Fibroblast of pulmonary artery (primary cell): ENCODE measurements around the gene PTK7.

ENCODE experiments used
- DNase-seq: peaks from one replicate; pipeline ENCODE4 v3.0.0-alpha.2; 2010; ENCODE audit warnings: low read depth
- H3K4me3 ChIP-seq: replicated peaks from 2 replicates; pipeline ENCODE4 v1.5.1; 2011; ENCODE audit warnings: low read depth, mild to moderate bottlenecking, control low read depth, low read length, moderate library complexity
- TF ChIP-seq, protein P1 (sequence below): IDR thresholded peaks from 2 replicates; pipeline ENCODE4 v1.5.1; 2011; ENCODE audit warnings: mild to moderate bottlenecking, control low read depth, low read length, inconsistent platforms; ENCODE audit errors: missing control alignments

PTK7 gene

DNA sequence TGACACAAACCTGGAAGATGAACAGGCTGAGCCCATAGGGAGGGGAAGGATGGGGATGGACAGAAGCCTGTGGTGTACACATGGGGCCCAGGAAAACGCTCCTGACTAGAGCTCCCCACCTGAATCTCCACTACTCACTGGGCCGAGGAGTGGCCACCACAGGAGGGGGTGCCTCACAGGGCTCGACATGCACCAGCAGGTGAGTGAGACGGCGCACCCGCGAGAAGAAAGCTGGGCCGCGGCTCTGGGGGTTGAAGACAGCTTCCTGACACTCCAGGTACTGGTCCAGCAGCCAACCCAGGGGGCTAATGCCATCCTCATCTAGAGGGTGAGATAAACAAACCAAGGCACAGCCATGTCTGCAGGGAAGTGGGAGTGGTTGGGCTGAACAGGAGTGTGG lies 32.8 kb upstream of the PTK7 start:
- DNase-seq = no peak
- no peak overlapping the region for H3K4me3 ChIP-seq
- TF ChIP-seq, protein P1, sequence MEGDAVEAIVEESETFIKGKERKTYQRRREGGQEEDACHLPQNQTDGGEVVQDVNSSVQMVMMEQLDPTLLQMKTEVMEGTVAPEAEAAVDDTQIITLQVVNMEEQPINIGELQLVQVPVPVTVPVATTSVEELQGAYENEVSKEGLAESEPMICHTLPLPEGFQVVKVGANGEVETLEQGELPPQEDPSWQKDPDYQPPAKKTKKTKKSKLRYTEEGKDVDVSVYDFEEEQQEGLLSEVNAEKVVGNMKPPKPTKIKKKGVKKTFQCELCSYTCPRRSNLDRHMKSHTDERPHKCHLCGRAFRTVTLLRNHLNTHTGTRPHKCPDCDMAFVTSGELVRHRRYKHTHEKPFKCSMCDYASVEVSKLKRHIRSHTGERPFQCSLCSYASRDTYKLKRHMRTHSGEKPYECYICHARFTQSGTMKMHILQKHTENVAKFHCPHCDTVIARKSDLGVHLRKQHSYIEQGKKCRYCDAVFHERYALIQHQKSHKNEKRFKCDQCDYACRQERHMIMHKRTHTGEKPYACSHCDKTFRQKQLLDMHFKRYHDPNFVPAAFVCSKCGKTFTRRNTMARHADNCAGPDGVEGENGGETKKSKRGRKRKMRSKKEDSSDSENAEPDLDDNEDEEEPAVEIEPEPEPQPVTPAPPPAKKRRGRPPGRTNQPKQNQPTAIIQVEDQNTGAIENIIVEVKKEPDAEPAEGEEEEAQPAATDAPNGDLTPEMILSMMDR = no peak

DNA sequence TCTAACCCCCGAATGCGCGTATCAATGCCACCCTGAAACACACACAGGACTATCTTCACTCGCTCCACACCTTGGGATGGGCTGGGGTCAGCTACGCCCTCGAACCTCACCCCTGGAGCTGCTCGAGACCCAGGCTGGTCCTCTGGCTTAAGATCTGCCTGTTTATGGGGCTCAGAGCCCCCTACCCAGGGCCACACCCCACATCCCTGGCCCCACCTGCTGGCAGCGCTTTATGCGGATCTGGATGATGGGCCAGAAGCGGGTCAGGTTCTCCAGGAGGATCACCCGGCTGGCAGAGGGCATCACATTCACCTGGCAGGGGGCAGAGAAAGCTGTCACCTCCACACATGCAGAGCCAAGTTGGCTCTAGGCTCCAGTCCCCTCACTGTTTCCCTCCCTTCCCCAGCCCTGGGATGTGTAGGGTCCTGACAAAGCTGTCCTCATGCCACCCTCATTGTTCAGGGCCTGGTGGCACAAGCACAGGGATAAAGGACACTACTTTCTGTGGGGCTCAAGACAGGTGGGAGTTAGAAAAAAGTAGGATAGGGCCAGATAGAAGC lies 30.7 kb upstream of the PTK7 start:
- DNase-seq = no peak
- TF ChIP-seq, protein P1 = no peak
- no peak overlapping the region for H3K4me3 ChIP-seq

DNA sequence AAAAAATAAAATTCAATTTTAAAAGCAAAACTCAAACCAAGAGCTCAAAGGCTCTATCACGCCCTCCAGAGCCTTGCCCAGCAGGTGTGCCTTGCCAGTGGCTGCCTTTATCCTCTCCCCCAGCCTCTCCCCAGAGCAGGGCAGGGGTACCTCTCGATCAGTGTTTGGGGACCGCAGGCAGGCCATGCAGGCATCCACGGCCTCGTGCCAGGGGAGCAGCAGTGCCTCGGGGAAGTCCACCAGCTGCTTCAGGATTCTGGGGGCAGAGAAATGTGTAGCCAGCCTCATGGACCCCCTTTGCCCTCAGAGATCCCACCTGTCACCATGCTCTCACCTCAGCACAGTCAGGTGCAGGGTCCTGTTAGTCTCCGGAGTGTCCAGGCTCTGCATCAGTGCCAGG lies 28.1 kb upstream of the PTK7 start:
- no peak for DNase-seq
- no peak overlapping the region for H3K4me3 ChIP-seq
- TF ChIP-seq, protein P1 = no peak

DNA sequence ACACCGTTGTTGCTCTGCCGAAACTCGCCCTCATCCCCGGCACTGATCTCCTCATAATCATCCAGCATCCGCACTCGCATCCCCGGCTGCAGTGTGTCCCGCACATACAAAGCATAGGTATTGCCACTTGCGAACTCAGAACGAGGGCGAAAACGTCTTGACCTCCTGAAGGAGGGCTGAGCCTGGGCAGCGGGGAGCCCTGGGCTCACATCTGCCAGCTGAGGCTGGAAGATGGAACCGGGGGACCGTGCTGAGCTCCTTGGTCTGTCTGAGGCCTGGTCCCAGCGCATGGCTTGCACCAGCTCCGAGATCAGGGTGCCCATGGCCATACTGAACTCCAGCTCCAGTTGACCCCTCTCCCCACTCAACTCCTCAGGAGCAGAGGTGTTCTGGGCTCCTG lies 25.1 kb upstream of the PTK7 start:
- no peak for DNase-seq
- TF ChIP-seq, protein P1 = no peak
- no peak overlapping the region for H3K4me3 ChIP-seq

DNA sequence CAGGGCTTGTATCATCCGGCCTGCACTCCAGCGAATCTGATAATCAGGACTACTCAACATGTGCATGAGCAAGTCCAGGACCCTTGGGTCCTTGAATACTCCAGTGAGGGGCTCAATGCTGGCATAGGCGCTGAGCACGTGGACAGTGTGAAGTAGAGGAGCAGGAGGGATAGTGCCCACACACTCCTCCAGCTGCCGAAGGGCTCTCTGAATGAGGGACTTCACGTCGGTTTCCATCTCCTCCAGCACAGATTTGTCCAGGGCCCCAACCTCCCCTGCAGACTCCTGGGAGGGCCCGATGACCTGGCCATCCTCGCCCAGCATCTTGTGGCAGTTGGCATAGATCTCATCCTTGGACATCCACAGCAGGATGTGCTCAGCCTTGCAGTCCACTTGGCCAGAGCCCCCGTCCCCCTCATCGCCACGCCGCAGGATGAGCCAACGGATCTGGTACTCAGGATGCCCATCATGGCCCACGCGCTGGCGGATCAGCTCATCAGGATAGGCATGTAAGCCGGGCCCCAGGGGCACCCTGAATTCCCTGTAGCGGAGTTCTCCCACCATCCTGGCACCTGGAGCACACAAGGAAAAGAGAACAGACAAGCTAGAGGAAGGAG lies 23.8 kb upstream of the PTK7 start:
- no peak for DNase-seq
- TF ChIP-seq, protein P1 = no peak
- peak overlapping the region; percentile 82 for H3K4me3 ChIP-seq

DNA sequence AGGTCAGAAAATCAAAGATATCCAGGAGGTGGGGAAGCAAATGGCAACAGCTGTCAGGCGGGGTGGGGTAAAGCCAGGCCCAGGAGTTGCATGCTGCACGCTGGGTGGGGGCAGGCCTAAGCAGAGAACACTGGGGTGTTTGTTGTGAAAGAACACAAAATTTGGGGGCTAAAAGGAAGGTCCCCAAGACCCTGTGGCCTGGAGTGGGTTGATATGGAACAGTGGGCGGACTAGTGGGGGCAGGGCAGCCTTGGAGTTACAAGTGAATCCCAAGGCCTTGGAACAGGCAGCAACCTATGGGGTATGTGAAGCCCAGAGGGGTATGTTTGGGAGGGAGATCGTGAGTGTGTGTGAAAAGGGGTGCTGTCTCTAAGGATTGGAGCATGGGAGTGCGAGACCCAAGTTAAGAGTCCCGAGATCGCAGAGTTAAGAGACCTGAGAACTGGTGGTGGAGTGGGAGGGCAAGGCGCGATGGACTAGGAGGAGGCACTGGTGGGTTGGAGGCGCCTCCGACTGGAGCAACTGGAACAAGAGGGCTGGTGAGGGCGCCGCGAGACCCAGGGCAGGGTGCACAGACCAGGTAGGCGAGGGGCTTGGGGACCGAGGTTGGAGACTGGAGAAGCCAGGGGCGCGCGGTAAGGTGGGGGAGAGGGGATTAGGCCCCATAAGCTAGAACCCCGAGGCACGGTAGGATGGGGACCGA lies 23.1 kb upstream of the PTK7 start:
- H3K4me3 ChIP-seq = peak overlapping the region; percentile 82
- TF ChIP-seq, protein P1 = no peak
- DNase-seq = peak; percentile 30
